Measurements from ENCODE around the gene RAP1GAP. TPM values are rescaled to one million over a fixed set of nuclear protein-coding genes. Genes with fewer than 3 reads are reported as not detected.

RAP1GAP gene
- polyA plus RNA-seq, 4 donors: 15.9 to 81.8 (median 19.4) TPM

GRCh38 chr1:21662426-21663247, 6.5 kb downstream of the RAP1GAP start:
- H3K27me3 ChIP-seq (ENCODE audit: control insufficient read depth in 3 of 3, insufficient read depth in 3 of 3, low read length in 3 of 3): peaks cover 0 to 15% (median 2%) of the 10 kb centered on the region in 3 donors
- 61 to 75% (median 67%) methylated on average over 6 of the region's 6 CpGs for WGBS, 3 donors

GRCh38 chr1:21661886-21662285, 7.3 kb downstream of the RAP1GAP start:
- WGBS, 3 donors: 42 to 60% (median 52%) methylated on average over 5 of the region's 5 CpGs
- peaks cover 0 to 2% (median 0%) of the 10 kb centered on the region in 3 donors for H3K36me3 ChIP-seq (ENCODE audit: control insufficient read depth in 3 of 3, insufficient read depth in 2 of 3, low read depth in 1 of 3, low read length in 3 of 3)
- no peak overlapping the region for H3K4me3 ChIP-seq (ENCODE audit: low read depth in 1 of 3, low read length in 3 of 3)
- no peaks in the 10 kb centered on the region for H3K9me3 ChIP-seq (ENCODE audit: control insufficient read depth in 2 of 2, insufficient read depth in 1 of 2, low read depth in 1 of 2, low read length in 1 of 2)
- H3K4me1 ChIP-seq (ENCODE audit: control insufficient read depth in 3 of 3, insufficient read depth in 2 of 3, low read depth in 1 of 3, low read length in 2 of 3): peaks cover 0 to 4% (median 0%) of the 10 kb centered on the region in 3 donors
- no peak overlapping the region for H3K27ac ChIP-seq (ENCODE audit: low read depth in 1 of 3, low read length in 2 of 3)
- H3K27me3 ChIP-seq (ENCODE audit: control insufficient read depth in 3 of 3, insufficient read depth in 3 of 3, low read length in 3 of 3): peaks cover 0 to 12% (median 2%) of the 10 kb centered on the region in 3 donors
- FAIRE-seq (no peak), DNase-seq (no peak)

More at GRCh38 chr1:21662426-21663247, 6.5 kb downstream of the RAP1GAP start:
- Histone ChIP-seq H3K9me3 (ENCODE audit: control insufficient read depth in 2 of 2, insufficient read depth in 1 of 2, low read depth in 1 of 2, low read length in 1 of 2) (no peaks in the 10 kb centered on the region), H3K36me3 (ENCODE audit: control insufficient read depth in 3 of 3, insufficient read depth in 2 of 3, low read depth in 1 of 3, low read length in 3 of 3) (no peaks in the 10 kb centered on the region), H3K4me1 (ENCODE audit: control insufficient read depth in 3 of 3, insufficient read depth in 2 of 3, low read depth in 1 of 3, low read length in 2 of 3) (peaks cover 0 to 7% (median 0%) of the 10 kb centered on the region in 3 donors), H3K4me3 (ENCODE audit: low read depth in 1 of 3, low read length in 3 of 3) (no peak overlapping the region), H3K27ac (ENCODE audit: low read depth in 1 of 3, low read length in 2 of 3) (no peak overlapping the region)
- no peak for FAIRE-seq
- DNase-seq: no peak

- Histone ChIP-seq H3K9me3 (ENCODE audit: control insufficient read depth in 2 of 2, insufficient read depth in 1 of 2, low read depth in 1 of 2, low read length in 1 of 2) (no peaks in the 10 kb centered on the region), H3K36me3 (ENCODE audit: control insufficient read depth in 3 of 3, insufficient read depth in 2 of 3, low read depth in 1 of 3, low read length in 3 of 3) (peaks cover 0 to 2% (median 0%) of the 10 kb centered on the region in 3 donors), H3K27ac (ENCODE audit: low read depth in 1 of 3, low read length in 2 of 3) (no peak overlapping the region), H3K27me3 (ENCODE audit: control insufficient read depth in 3 of 3, insufficient read depth in 3 of 3, low read length in 3 of 3) (peaks cover 0 to 8% (median 2%) of the 10 kb centered on the region in 3 donors), H3K4me1 (ENCODE audit: control insufficient read depth in 3 of 3, insufficient read depth in 2 of 3, low read depth in 1 of 3, low read length in 2 of 3) (peaks cover 0 to 4% (median 0%) of the 10 kb centered on the region in 3 donors), H3K4me3 (ENCODE audit: low read depth in 1 of 3, low read length in 3 of 3) (no peak overlapping the region)
- DNase-seq (no peak), FAIRE-seq (no peak)
- 32 to 49% (median 49%) methylated on average over 4 of the region's 4 CpGs for WGBS, 3 donors
Measured at GRCh38 chr1:21659924-21660326, 9.2 kb downstream of the RAP1GAP start.

DNA sequence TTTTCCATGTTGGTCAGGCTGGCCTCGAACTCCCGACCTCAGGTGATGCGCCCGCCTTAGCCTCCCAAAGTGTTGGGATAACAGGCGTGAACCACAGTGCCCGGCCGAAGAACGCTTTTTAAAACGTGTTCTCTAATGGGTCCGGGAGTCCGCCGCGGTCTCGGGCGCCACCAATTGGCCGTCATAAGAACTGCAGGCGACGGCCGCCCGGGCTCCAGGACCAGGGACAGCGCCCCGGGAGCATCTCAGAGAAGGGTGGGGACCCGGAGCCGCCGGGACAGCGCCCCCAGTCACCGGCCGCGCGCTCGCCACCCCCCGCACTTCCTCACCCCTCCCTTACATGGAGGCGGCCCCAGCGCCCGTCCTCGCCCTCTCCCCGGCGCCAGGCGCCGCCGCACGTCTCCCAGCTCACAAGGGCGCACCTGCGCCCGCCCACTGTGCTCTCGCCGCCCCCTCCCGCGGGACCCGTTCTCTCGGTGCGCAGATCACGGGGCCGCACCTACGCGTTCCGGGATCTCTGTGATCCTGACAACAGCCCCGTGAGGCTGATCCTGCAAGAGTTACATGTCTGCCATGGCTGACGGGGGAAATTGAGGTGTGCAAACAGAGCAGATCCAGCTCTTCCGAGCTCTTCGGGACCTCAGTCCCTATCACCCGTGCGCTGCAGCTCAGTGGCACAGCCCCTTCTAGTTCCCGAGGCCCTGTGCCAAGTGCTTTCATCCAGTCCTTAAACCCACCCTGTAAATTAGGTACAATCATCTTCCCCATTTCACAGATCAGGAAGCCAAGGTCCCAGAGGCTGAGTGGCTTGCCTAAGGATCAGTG, 9.8 kb downstream of the RAP1GAP start:
- peaks cover 0 to 2% (median 0%) of the 10 kb centered on the region in 3 donors for H3K36me3 ChIP-seq (ENCODE audit: control insufficient read depth in 3 of 3, insufficient read depth in 2 of 3, low read depth in 1 of 3, low read length in 3 of 3)
- H3K4me1 ChIP-seq (ENCODE audit: control insufficient read depth in 3 of 3, insufficient read depth in 2 of 3, low read depth in 1 of 3, low read length in 2 of 3): peaks cover 0 to 4% (median 0%) of the 10 kb centered on the region in 3 donors
- peaks cover 0 to 8% (median 2%) of the 10 kb centered on the region in 3 donors for H3K27me3 ChIP-seq (ENCODE audit: control insufficient read depth in 3 of 3, insufficient read depth in 3 of 3, low read length in 3 of 3)
- H3K9me3 ChIP-seq (ENCODE audit: control insufficient read depth in 2 of 2, insufficient read depth in 1 of 2, low read depth in 1 of 2, low read length in 1 of 2): no peaks in the 10 kb centered on the region
- WGBS, 3 donors: 2% methylated on average over 52 to 64 of the region's 64 CpGs
- H3K27ac ChIP-seq (ENCODE audit: low read depth in 1 of 3, low read length in 2 of 3): no peak overlapping the region
- no peak overlapping the region for H3K4me3 ChIP-seq (ENCODE audit: low read depth in 1 of 3, low read length in 3 of 3)
- DNase-seq (peak; percentile 66 to 89), FAIRE-seq (no peak)

DNA sequence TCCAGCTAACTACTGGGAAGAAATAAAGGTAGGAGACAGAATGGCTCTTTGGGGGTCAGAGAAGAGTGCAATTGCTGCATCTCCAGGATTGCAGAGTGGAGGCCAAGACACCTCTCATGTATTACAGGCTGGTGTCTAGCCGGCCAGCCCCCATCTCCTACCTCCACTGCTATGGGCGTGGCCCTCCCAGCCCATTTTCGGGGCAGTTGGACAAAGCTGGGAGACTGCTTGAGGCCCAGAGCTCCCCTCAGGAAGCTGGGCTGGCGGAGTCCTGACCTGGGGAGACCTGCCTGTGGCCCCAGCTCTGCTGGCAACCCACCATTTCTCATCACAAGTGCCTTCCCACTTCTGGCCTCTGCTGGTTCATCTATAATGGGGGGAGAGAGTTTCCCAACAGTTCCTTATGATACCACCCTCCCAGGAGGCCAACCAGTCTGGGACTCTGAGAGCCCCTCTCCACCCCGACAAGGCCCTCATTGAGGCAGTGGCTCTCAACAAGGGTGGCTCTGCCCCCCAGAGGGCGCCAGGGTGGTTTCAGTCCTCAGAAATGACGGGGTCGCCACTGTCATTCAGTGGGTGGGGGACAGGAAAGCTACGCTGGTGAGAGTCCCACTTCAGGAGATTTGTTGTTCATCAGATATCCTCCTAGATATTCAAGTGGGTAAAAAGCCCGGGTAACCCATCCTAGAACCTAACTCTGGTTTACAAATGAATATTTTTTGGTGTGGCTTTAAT, 11.5 kb downstream of the RAP1GAP start:
- Histone ChIP-seq H3K4me3 (ENCODE audit: low read depth in 1 of 3, low read length in 3 of 3) (no peak overlapping the region), H3K27ac (ENCODE audit: low read depth in 1 of 3, low read length in 2 of 3) (no peak overlapping the region), H3K9me3 (ENCODE audit: control insufficient read depth in 2 of 2, insufficient read depth in 1 of 2, low read depth in 1 of 2, low read length in 1 of 2) (no peaks in the 10 kb centered on the region), H3K36me3 (ENCODE audit: control insufficient read depth in 3 of 3, insufficient read depth in 2 of 3, low read depth in 1 of 3, low read length in 3 of 3) (peaks cover 0 to 2% (median 0%) of the 10 kb centered on the region in 3 donors), H3K4me1 (ENCODE audit: control insufficient read depth in 3 of 3, insufficient read depth in 2 of 3, low read depth in 1 of 3, low read length in 2 of 3) (peaks cover 0 to 15% (median 0%) of the 10 kb centered on the region in 3 donors), H3K27me3 (ENCODE audit: control insufficient read depth in 3 of 3, insufficient read depth in 3 of 3, low read length in 3 of 3) (peaks cover 0 to 8% (median 2%) of the 10 kb centered on the region in 3 donors)
- DNase-seq: no peak
- FAIRE-seq: no peak
- WGBS, 3 donors: 57 to 68% (median 65%) methylated on average over 10 of the region's 10 CpGs

- DNase-seq (no peak), FAIRE-seq (no peak)
- no peak overlapping the region for H3K4me3 ChIP-seq (ENCODE audit: low read depth in 1 of 3, low read length in 3 of 3)
- peaks cover 3 to 29% (median 4%) of the 10 kb centered on the region in 3 donors for H3K4me1 ChIP-seq (ENCODE audit: control insufficient read depth in 3 of 3, insufficient read depth in 2 of 3, low read depth in 1 of 3, low read length in 2 of 3)
- no peak overlapping the region for H3K27ac ChIP-seq (ENCODE audit: low read depth in 1 of 3, low read length in 2 of 3)
- H3K36me3 ChIP-seq (ENCODE audit: control insufficient read depth in 3 of 3, insufficient read depth in 2 of 3, low read depth in 1 of 3, low read length in 3 of 3): peaks cover 0 to 2% (median 0%) of the 10 kb centered on the region in 3 donors
- 35 to 49% (median 38%) methylated on average over 4 of the region's 4 CpGs for WGBS, 3 donors
- peaks cover 0 to 12% (median 2%) of the 10 kb centered on the region in 3 donors for H3K27me3 ChIP-seq (ENCODE audit: control insufficient read depth in 3 of 3, insufficient read depth in 3 of 3, low read length in 3 of 3)
- H3K9me3 ChIP-seq (ENCODE audit: control insufficient read depth in 2 of 2, insufficient read depth in 1 of 2, low read depth in 1 of 2, low read length in 1 of 2): no peaks in the 10 kb centered on the region
Measured at GRCh38 chr1:21655748-21656147, 13.4 kb downstream of the RAP1GAP start.

DNA sequence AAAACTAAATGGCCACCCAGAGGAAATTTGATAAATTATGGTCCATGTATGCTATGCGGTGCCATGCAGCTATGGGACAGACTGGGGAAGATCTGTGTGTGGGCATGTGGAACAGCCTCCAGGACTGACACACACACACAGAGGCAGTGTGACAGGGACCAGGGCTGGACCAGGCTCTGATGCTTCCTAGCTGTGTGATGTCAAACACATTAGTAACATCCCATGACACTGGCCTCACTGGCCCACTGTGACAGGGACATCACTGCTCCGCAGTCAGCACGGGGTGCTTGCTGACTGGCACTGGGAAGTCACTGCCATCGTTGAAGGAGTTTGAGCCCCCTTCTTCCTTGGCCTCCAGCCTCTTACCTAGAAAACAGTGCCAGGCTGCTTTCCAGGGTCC, 13.9 kb downstream of the RAP1GAP start:
- DNase-seq: no peak
- H3K27ac ChIP-seq (ENCODE audit: low read depth in 1 of 3, low read length in 2 of 3): no peak overlapping the region
- no peaks in the 10 kb centered on the region for H3K9me3 ChIP-seq (ENCODE audit: control insufficient read depth in 2 of 2, insufficient read depth in 1 of 2, low read depth in 1 of 2, low read length in 1 of 2)
- peaks cover 3 to 30% (median 4%) of the 10 kb centered on the region in 3 donors for H3K4me1 ChIP-seq (ENCODE audit: control insufficient read depth in 3 of 3, insufficient read depth in 2 of 3, low read depth in 1 of 3, low read length in 2 of 3)
- H3K4me3 ChIP-seq (ENCODE audit: low read depth in 1 of 3, low read length in 3 of 3): no peak overlapping the region
- WGBS, 3 donors: 85 to 87% (median 86%) methylated on average over 4 of the region's 4 CpGs
- FAIRE-seq: no peak
- peaks cover 0 to 12% (median 0%) of the 10 kb centered on the region in 3 donors for H3K27me3 ChIP-seq (ENCODE audit: control insufficient read depth in 3 of 3, insufficient read depth in 3 of 3, low read length in 3 of 3)
- peaks cover 0 to 2% (median 0%) of the 10 kb centered on the region in 3 donors for H3K36me3 ChIP-seq (ENCODE audit: control insufficient read depth in 3 of 3, insufficient read depth in 2 of 3, low read depth in 1 of 3, low read length in 3 of 3)

Measured in small intestine (tissue), 7 donors.